Activated CD8-positive, alpha-beta memory T cell treated with anti-CD3 and anti-CD28 coated beads for 1 hour (primary cell): ENCODE results near the gene TMEM47.

Experiments
- DNase-seq, 2 donors: peaks; one replicate each; pipeline ENCODE4 v3.0.0-alpha.2; 2020; ENCODE audit warnings: low read depth in 1 of 2; ENCODE audit errors: extremely low read depth in 1 of 2

Gene TMEM47

GRCh38 chrX:34656842-34657725 lies at the start of gene TMEM47:
TSS of gene TMEM47 (minus strand) at chrX:34657285. CDS start at chrX:34657029, 256 bp downstream.
- DNase-seq, result no peak

GRCh38 chrX:34687095-34687494 lies 30.0 kb upstream of the TMEM47 start:
- no peak for DNase-seq

- no peak for DNase-seq
These were observed 2.5 kb upstream of the TMEM47 start for GRCh38 chrX:34659575-34659974.

GRCh38 chrX:34658326-34658725 lies 1.2 kb upstream of the TMEM47 start:
- no peak for DNase-seq

DNA sequence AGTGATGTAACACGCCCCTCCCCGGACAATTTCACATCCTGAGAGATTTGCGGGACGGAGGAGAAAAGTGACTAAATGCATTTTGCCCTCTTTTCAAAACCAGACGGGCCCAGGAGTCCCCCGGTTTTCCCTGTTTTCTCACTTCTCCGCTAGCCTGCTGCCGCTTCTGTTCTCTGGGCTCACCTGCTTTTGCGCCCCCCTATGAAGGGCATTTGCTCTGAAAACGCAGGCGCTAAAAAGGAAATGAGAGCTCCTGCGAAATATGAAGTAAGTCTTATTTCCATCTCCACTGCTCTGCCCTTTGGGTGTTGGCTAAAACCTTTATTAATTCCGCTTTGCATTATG lies 613 bp upstream of the TMEM47 start:
- DNase-seq, result no peak

DNA sequence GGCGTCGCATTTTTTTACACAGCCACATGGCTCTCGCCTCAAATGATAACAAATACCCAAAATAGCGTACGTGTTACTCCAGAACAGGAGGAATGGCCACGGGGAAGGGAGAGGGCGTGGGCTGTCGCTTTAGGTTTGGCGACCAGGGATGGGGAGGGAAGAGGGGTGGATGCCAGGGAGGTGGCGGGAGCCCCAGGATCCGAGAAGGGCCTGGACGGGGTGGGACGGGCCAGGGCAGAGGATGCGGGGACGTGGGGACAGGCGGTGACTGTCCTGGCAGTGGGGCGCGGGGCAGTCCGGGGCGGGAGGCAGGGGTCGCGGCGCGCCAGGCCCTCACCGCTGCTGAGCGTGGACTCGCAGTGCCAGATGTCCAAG lies 631 bp downstream of the TMEM47 start:
- no peak for DNase-seq

- no peak for DNase-seq
These were observed 1.3 kb downstream of the TMEM47 start for GRCh38 chrX:34655501-34656455.

GRCh38 chrX:34654696-34655490 lies 2.2 kb downstream of the TMEM47 start:
- DNase-seq, result no peak

DNA sequence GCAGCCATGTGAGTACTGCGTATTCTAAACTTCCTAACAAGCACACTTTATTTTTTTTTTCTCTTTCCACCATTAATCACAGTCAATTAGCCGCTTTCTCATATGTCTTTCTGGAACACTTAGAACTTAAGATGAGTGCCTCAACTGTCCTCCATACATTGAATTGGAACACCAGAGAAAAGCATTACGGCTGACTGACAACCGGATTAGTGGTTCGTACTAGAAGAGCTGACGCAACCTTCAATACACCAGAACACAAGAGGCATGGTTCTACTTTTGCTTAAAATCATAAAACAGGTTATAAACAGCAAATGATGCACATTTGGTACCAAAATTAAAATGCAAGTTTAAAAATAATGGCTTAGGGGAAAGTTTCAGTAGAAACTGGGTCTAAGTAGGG lies 3.3 kb downstream of the TMEM47 start:
- DNase-seq, result no peak

GRCh38 chrX:34642849-34643248 lies 14.2 kb downstream of the TMEM47 start:
- no peak for DNase-seq

DNA sequence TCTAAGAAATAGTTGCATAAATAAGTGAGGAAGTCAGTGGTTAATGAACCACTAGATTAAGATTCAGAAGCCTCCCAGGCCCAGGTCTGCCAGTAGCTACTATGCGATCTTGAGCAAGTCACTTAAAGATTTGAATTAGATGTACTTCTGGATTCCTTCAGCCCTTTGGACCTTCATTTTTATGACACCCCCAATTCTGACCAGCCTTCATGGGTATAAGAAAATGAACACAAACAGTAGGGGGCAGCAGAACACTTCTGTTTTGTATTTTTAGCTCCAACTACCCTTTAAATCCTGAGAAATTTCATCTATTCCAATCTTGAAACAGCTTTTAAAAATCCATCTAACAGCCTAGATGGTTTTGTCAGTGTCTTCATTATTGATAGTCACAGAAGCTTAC lies 19.0 kb downstream of the TMEM47 start:
- DNase-seq, result no peak

GRCh38 chrX:34634349-34634748 lies 22.7 kb downstream of the TMEM47 start:
- no peak for DNase-seq

- DNase-seq, result no peak
These were observed 24.7 kb downstream of the TMEM47 start for GRCh38 chrX:34632384-34632783.

GRCh38 chrX:34631479-34632220 lies 25.4 kb downstream of the TMEM47 start:
- no peak for DNase-seq

DNA sequence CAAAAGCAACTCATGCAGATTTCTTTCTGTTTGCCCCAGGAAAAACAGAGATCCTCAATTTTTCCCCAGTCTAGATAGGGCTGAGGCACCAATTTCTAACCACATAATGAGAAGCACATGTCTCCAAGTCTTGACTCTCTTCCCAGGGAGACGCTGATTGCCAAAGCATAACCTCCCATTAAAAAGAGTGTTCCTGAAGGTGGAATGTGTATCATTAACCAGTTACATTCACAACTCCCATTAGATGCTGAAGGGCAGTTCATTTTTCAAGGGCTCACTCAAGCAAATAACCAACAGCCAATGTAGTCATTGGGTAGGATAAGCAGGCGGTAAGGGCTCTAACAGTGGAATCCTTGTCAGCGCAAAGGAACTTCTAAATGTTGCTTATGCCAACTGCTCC lies 27.5 kb downstream of the TMEM47 start:
- DNase-seq, result no peak

- no peak for DNase-seq
These were observed 32.7 kb downstream of the TMEM47 start for GRCh38 chrX:34624416-34624815.

- no peak for DNase-seq
These were observed 37.2 kb downstream of the TMEM47 start for GRCh38 chrX:34619920-34620319.

DNA sequence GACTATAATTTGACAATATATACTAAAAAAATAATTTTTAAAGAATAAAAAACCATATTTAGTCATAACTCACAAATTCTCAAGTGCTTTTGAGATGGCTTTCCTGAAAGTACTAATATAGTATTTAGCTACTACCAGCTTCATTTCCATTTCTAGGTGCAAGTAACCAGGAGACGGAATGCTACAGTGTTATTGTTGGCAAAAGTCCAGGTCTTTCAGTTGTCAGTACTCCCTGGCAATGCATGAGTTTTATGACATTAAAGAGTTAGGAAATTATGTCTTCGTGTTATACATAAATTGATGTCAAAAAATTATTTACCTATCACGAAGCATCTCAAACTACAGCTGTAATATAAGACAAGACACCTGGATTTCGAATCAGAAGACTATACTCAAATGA lies 45.0 kb downstream of the TMEM47 start:
- DNase-seq, result no peak

- DNase-seq, result no peak
These were observed 58.7 kb downstream of the TMEM47 start for GRCh38 chrX:34598362-34598761.

DNA sequence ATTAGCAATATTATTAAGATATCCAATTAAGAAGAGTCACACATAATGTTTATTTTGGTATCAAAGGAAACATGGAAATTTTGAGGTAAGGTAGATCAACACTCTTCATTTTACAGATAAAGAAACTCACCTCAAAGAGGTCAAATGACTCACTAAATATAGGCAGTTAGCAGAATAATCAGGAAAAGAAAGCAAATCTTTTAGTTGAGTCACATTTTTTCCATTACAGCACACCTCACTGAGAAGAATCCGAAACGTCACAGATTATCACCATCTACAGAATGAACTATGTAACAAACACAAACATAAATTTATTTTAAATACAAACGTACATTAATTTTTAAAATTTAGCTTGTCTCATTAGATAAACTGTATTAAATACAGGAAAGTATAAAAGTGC lies 70.1 kb downstream of the TMEM47 start:
- DNase-seq, result no peak
